Astrocyte (in vitro differentiated cells and primary cell): Measurements from ENCODE around the gene SNX8. TPM values are rescaled to one million over a fixed set of nuclear protein-coding genes. Genes with fewer than 3 reads are reported as not detected.

ENCODE experiments used
- DNase-seq: peaks from one replicate; pipeline ENCODE4 v3.0.0-alpha.2; 2010; ENCODE audit warnings: low read depth
- FAIRE-seq: peaks from 2 replicates; lab custom pipeline; 2011; peaks lifted over from hg19 to GRCh38; lab: Jason Lieb, UNC
- H2AFZ ChIP-seq: 2 replicates; pipeline ENCODE4 v1.6.0; 2012; ENCODE audit warnings: low read depth, low read length, inconsistent platforms
- H3K27ac ChIP-seq: 2 replicates; pipeline ENCODE4 v1.5.1; 2011; ENCODE audit warnings: low read depth, low read length, inconsistent platforms
- H3K27me3 ChIP-seq: 2 replicates; pipeline ENCODE4 v1.6.0; 2011; ENCODE audit warnings: low read length, inconsistent platforms; ENCODE audit not compliant: insufficient read depth
- H3K36me3 ChIP-seq: 2 replicates; pipeline ENCODE4 v1.5.1; 2011; ENCODE audit warnings: low read length, inconsistent platforms; ENCODE audit not compliant: insufficient read depth
- H3K4me1 ChIP-seq: 2 replicates; pipeline ENCODE4 v1.5.1; 2011; ENCODE audit warnings: low read length, inconsistent platforms; ENCODE audit not compliant: insufficient read depth
- H3K4me2 ChIP-seq: 2 replicates; pipeline ENCODE4 v1.6.0; 2012; ENCODE audit warnings: low read length, inconsistent platforms
- H3K4me3 ChIP-seq: 2 replicates; pipeline ENCODE4 v1.5.1; 2011; ENCODE audit warnings: low read depth, mild to moderate bottlenecking, low read length, inconsistent platforms; ENCODE audit not compliant: insufficient read depth
- H3K79me2 ChIP-seq: 2 replicates; pipeline ENCODE4 v1.6.0; 2012; ENCODE audit warnings: mild to moderate bottlenecking, low read length, inconsistent platforms; ENCODE audit not compliant: insufficient read depth
- H3K9ac ChIP-seq: 2 replicates; pipeline ENCODE4 v1.6.0; 2012; ENCODE audit warnings: mild to moderate bottlenecking, low read length, inconsistent platforms
- H3K9me3 ChIP-seq: 2 replicates; pipeline ENCODE4 v1.5.1; 2012; ENCODE audit warnings: low read depth, mild to moderate bottlenecking, low read length, inconsistent platforms; ENCODE audit not compliant: insufficient read depth
- H4K20me1 ChIP-seq: 2 replicates; pipeline ENCODE4 v1.6.0; 2012; ENCODE audit warnings: low read length, inconsistent platforms; ENCODE audit not compliant: insufficient read depth
- H3K27ac Mint-ChIP-seq: one replicate; pipeline ENCODE4 v1.8.0; 2021; ENCODE audit warnings: mild to moderate bottlenecking, mixed read lengths; ENCODE audit not compliant: unreplicated experiment
- H3K27me3 Mint-ChIP-seq: one replicate; pipeline ENCODE4 v1.8.0; 2021; ENCODE audit warnings: low read depth, mixed read lengths; ENCODE audit not compliant: unreplicated experiment
- H3K36me3 Mint-ChIP-seq: one replicate; pipeline ENCODE4 v1.8.0; 2021; ENCODE audit warnings: low read depth, mixed read lengths; ENCODE audit not compliant: unreplicated experiment
- H3K4me1 Mint-ChIP-seq: one replicate; pipeline ENCODE4 v1.8.0; 2021; ENCODE audit warnings: low read depth, mixed read lengths; ENCODE audit not compliant: unreplicated experiment
- H3K4me3 Mint-ChIP-seq: one replicate; pipeline ENCODE4 v1.8.0; 2021; ENCODE audit warnings: mild to moderate bottlenecking, moderate library complexity, mixed read lengths; ENCODE audit not compliant: unreplicated experiment
- H3K9me3 Mint-ChIP-seq: one replicate; pipeline ENCODE4 v1.8.0; 2021; ENCODE audit warnings: mild to moderate bottlenecking, mixed read lengths; ENCODE audit not compliant: unreplicated experiment
- CTCF ChIP-seq: IDR thresholded peaks from 2 replicates; pipeline ENCODE4 v1.5.1; 2011; ENCODE audit warnings: low read depth, mild to moderate bottlenecking, inconsistent platforms, low read length, moderate library complexity; ENCODE audit not compliant: insufficient read depth
- EZH2 ChIP-seq: IDR thresholded peaks from 2 replicates; pipeline ENCODE4 v1.6.1; 2012; ENCODE audit warnings: mild to moderate bottlenecking, low read length, inconsistent platforms; ENCODE audit not compliant: insufficient read depth
- total RNA-seq: library from RNA; stranded (reverse); gene quantifications from 2 replicates; pipeline ENCODE4 v1.2.1, GENCODE V29; 2021

SNX8 gene
- total RNA-seq, 1 donor from 2014 or later = 28.9 TPM

DNA sequence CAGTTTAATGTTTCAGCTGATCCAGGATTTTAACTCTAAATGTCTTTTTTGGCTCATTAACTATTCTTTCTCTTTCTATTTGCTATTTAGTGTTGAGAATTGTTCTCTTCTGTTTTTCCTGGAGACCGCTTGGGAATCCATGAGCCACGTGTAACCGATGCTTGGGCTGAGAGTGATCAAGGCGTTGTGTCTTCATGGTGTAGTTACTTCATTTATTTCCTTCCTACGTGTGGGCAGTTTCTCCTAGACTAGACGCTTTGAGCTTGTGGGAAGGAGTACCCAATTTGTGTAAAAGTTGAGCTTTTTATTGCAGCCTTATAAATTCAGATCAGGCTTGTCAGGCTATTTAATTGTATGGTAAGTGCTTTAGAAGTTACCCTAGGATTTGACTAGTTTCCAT, 43.3 kb upstream of the SNX8 start:
- H3K27ac ChIP-seq = no peak overlapping the region
- DNase-seq (no peak), FAIRE-seq (no peak)
- Mint-ChIP-seq H3K27ac (no peak overlapping the region), H3K27me3 (no peaks in the 10 kb centered on the region), H3K4me3 (peak overlapping the region; percentile 94), H3K4me1 (peaks cover 17% of the 10 kb centered on the region), H3K9me3 (no peaks in the 10 kb centered on the region), H3K36me3 (peaks cover 3% of the 10 kb centered on the region)
- H2AFZ ChIP-seq = no peak overlapping the region
- H4K20me1 ChIP-seq = peaks cover 72% of the 10 kb centered on the region
- H3K4me1 ChIP-seq = peaks cover 17% of the 10 kb centered on the region
- TF ChIP-seq CTCF (no peak), EZH2 (no peak)
- peaks cover 20% of the 10 kb centered on the region for H3K36me3 ChIP-seq
- H3K9ac ChIP-seq = no peak overlapping the region
- H3K4me2 ChIP-seq = peak overlapping the region; percentile 89
- no peak overlapping the region for H3K4me3 ChIP-seq
- H3K9me3 ChIP-seq = no peaks in the 10 kb centered on the region
- no peaks in the 10 kb centered on the region for H3K27me3 ChIP-seq
- H3K79me2 ChIP-seq = peaks cover 77% of the 10 kb centered on the region

- Mint-ChIP-seq H3K27ac (no peak overlapping the region), H3K27me3 (no peaks in the 10 kb centered on the region), H3K4me3 (peak overlapping the region; percentile 94), H3K9me3 (no peaks in the 10 kb centered on the region), H3K4me1 (peaks cover 17% of the 10 kb centered on the region), H3K36me3 (peaks cover 2% of the 10 kb centered on the region)
- Histone ChIP-seq H4K20me1 (peaks cover 68% of the 10 kb centered on the region), H3K9ac (no peak overlapping the region), H3K36me3 (peaks cover 16% of the 10 kb centered on the region), H3K4me2 (peak overlapping the region; percentile 89), H3K79me2 (peaks cover 73% of the 10 kb centered on the region), H3K9me3 (no peaks in the 10 kb centered on the region), H3K4me1 (peaks cover 17% of the 10 kb centered on the region), H3K27me3 (no peaks in the 10 kb centered on the region), H2AFZ (no peak overlapping the region), H3K27ac (no peak overlapping the region), H3K4me3 (no peak overlapping the region)
- TF ChIP-seq CTCF (no peak), EZH2 (no peak)
- no peak for FAIRE-seq
- DNase-seq = no peak
Observed at GRCh38 chr7:2357165-2357564, 42.9 kb upstream of the SNX8 start.

DNA sequence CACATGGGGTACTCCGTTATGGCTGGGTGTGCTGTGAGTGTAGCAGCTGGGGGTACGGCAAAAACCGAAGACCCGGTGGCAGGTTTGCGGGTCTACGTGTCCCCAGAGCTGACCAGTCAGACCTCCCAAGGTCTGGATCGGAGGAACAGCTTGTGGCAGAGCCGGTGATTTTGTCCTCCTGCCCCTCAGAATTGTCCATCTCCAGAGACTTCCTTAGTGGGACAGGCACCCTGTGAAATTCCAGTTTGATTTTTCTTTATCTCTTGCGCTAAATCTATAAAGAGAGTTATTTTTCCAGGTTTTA, 41.4 kb upstream of the SNX8 start:
- Mint-ChIP-seq H3K9me3 (no peaks in the 10 kb centered on the region), H3K27me3 (no peaks in the 10 kb centered on the region), H3K4me3 (peak overlapping the region; percentile 94), H3K36me3 (peaks cover 3% of the 10 kb centered on the region), H3K27ac (peak overlapping the region; percentile 83), H3K4me1 (peaks cover 15% of the 10 kb centered on the region)
- Histone ChIP-seq H4K20me1 (peaks cover 56% of the 10 kb centered on the region), H3K27me3 (no peaks in the 10 kb centered on the region), H3K36me3 (peaks cover 8% of the 10 kb centered on the region), H3K4me1 (peaks cover 15% of the 10 kb centered on the region), H3K4me2 (peak overlapping the region; percentile 89), H3K27ac (peak overlapping the region; percentile 100), H3K9ac (peak overlapping the region; percentile 99), H3K79me2 (peaks cover 64% of the 10 kb centered on the region), H3K9me3 (no peaks in the 10 kb centered on the region), H2AFZ (no peak overlapping the region), H3K4me3 (peak overlapping the region; percentile 81)
- FAIRE-seq (no peak), DNase-seq (no peak)
- TF ChIP-seq EZH2 (no peak), CTCF (no peak)
